ENCODE results near the gene ABCC11. TPM values are rescaled to one million over a fixed set of nuclear protein-coding genes. Genes with fewer than 3 reads are reported as not detected.

The ABCC11 gene
- total and polyA plus RNA-seq, 2 of the 13 experiments (the other 11 are each of a cell fraction or from before 2014, with no cell fraction given): 1.0 to 1.4 TPM

DNA sequence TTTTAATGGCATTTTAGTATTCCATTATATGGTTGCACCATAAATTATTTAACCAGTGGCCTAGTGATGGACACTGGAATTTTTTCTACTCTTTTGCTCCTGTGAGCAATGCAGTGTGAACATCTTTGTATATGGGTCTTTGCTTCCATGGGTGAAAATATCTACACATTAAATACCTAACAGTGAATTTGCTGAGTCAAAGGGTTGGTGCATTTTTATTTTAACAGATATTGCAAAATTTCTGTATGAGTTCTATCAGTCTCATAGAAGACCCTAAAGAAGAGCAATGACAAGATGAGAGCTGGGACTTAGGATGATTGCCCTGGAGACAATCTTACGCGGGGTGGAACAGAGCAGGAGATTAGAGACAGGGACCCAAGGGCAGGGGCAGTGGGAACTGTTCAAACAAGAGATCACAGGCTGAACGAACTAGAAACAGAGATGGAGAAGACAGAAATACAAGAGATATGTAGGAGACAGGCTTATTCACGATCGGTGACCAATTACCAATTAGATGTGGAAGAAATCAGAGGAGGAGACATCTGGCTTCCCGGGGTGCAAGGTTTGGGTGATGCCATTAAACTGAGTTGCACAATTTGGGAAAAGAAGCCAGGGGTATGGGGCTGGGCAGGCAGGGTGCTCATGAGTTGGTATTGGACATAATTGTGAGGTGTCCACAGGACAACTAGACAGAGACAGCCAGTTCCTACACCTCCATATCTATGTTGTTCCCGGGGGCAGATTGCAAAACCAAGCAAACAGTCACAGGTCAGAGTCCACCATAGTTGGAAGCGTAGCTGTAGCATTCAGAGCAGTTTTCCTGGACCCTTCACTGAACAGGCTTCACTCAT lies 43.1 kb downstream of the ABCC11 start (continued):
- TF ChIP-seq, protein P1, sequence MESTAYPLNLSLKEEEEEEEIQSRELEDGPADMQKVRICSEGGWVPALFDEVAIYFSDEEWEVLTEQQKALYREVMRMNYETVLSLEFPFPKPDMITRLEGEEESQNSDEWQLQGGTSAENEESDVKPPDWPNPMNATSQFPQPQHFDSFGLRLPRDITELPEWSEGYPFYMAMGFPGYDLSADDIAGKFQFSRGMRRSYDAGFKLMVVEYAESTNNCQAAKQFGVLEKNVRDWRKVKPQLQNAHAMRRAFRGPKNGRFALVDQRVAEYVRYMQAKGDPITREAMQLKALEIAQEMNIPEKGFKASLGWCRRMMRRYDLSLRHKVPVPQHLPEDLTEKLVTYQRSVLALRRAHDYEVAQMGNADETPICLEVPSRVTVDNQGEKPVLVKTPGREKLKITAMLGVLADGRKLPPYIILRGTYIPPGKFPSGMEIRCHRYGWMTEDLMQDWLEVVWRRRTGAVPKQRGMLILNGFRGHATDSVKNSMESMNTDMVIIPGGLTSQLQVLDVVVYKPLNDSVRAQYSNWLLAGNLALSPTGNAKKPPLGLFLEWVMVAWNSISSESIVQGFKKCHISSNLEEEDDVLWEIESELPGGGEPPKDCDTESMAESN (CRISPR knock-in tag; conservative IDR thresholded peaks at IDR 0.05): peak; percentile 89
- TF ChIP-seq KDM5A (IDR thresholded peaks at IDR 0.05; ENCODE audit: borderline replicate concordance, low read length) (no peak), DR1 (CRISPR knock-in tag; IDR thresholded peaks at IDR 0.05) (no peak), PCBP2 (optimal IDR thresholded peaks at IDR 0.05; ENCODE audit: low read depth, low read length, poor library complexity, severe bottlenecking) (no peak), ZNF160 (CRISPR knock-in tag; IDR thresholded peaks at IDR 0.05) (0 out of 2 replicates have a peak, but pooled peaks have one; percentile 39), TP53 (CRISPR knock-in tag; conservative IDR thresholded peaks at IDR 0.05) (peak; percentile 43; the same call in 1 of the 2 replicates), KDM1A (CRISPR knock-in tag; IDR thresholded peaks at IDR 0.05) (peak; percentile 86), MIER2 (CRISPR knock-in tag; IDR thresholded peaks at IDR 0.05) (peak; percentile 87), ZNF839 (CRISPR knock-in tag; IDR thresholded peaks at IDR 0.05; ENCODE audit: borderline replicate concordance) (no peak), KLF11 (CRISPR knock-in tag; IDR thresholded peaks at IDR 0.05) (peak; percentile 96), BRCA1 (CRISPR knock-in tag; IDR thresholded peaks at IDR 0.05) (no peak), ATM (IDR thresholded peaks at IDR 0.05; ENCODE audit: borderline replicate concordance) (no peak), KMT2B (CRISPR knock-in tag; IDR thresholded peaks at IDR 0.05) (no peak; the same call in 1 of the 2 replicates), KDM5B (CRISPR knock-in tag; IDR thresholded peaks at IDR 0.05; ENCODE audit: borderline replicate concordance) (no peak), SIN3B (IDR thresholded peaks at IDR 0.05; ENCODE audit: low read length) (no peak), GZF1 (CRISPR knock-in tag; IDR thresholded peaks at IDR 0.05) (0 out of 2 replicates have a peak, but pooled peaks have one; percentile 32)
- TF ChIP-seq, protein P2, sequence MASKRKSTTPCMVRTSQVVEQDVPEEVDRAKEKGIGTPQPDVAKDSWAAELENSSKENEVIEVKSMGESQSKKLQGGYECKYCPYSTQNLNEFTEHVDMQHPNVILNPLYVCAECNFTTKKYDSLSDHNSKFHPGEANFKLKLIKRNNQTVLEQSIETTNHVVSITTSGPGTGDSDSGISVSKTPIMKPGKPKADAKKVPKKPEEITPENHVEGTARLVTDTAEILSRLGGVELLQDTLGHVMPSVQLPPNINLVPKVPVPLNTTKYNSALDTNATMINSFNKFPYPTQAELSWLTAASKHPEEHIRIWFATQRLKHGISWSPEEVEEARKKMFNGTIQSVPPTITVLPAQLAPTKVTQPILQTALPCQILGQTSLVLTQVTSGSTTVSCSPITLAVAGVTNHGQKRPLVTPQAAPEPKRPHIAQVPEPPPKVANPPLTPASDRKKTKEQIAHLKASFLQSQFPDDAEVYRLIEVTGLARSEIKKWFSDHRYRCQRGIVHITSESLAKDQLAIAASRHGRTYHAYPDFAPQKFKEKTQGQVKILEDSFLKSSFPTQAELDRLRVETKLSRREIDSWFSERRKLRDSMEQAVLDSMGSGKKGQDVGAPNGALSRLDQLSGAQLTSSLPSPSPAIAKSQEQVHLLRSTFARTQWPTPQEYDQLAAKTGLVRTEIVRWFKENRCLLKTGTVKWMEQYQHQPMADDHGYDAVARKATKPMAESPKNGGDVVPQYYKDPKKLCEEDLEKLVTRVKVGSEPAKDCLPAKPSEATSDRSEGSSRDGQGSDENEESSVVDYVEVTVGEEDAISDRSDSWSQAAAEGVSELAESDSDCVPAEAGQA (IDR thresholded peaks at IDR 0.05; ENCODE audit: low read depth): no peak
- TF ChIP-seq, protein P2 (CRISPR knock-in tag; IDR thresholded peaks at IDR 0.05; ENCODE audit: borderline replicate concordance): no peak
- TF ChIP-seq, protein P3, sequence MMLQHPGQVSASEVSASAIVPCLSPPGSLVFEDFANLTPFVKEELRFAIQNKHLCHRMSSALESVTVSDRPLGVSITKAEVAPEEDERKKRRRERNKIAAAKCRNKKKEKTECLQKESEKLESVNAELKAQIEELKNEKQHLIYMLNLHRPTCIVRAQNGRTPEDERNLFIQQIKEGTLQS (CRISPR knock-in tag; IDR thresholded peaks at IDR 0.05): peak; percentile 76; the same call in 1 of the 2 replicates
- TF ChIP-seq, protein P4, sequence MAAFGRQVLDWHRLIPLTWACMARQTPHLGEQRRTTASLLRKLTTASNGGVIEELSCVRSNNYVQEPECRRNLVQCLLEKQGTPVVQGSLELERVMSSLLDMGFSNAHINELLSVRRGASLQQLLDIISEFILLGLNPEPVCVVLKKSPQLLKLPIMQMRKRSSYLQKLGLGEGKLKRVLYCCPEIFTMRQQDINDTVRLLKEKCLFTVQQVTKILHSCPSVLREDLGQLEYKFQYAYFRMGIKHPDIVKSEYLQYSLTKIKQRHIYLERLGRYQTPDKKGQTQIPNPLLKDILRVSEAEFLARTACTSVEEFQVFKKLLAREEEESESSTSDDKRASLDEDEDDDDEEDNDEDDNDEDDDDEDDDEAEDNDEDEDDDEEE (CRISPR knock-in tag; IDR thresholded peaks at IDR 0.05): peak; percentile 95
- TF ChIP-seq, protein P5, sequence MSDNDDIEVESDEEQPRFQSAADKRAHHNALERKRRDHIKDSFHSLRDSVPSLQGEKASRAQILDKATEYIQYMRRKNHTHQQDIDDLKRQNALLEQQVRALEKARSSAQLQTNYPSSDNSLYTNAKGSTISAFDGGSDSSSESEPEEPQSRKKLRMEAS (IDR thresholded peaks at IDR 0.05): peak; percentile 43

Measured in HepG2 (cell line).